M059J (cell line): ENCODE data around the gene SUPT20HL1. TPM values are rescaled to one million over a fixed set of nuclear protein-coding genes. Genes with fewer than 3 reads are reported as not detected.
"Not testable (repeated sequence)": the region's sequence is repeated elsewhere in the genome, so short reads cannot be mapped to it uniquely, and the experiment has no call there.

Experiments used
- DNase-seq: peaks from one replicate; pipeline ENCODE4 v3.0.0-alpha.2; 2012; ENCODE audit warnings: low read depth
- total RNA-seq: library from RNA; depleted of rRNA; stranded (reverse); fragments of >200 nt; shearing (Covaris generic); gene quantifications from 2 replicates; pipeline ENCODE4 v1.2.3, GENCODE V29; 2014; rRNA removed

Gene SUPT20HL1
- not detected in 2 replicates for total RNA-seq

DNA sequence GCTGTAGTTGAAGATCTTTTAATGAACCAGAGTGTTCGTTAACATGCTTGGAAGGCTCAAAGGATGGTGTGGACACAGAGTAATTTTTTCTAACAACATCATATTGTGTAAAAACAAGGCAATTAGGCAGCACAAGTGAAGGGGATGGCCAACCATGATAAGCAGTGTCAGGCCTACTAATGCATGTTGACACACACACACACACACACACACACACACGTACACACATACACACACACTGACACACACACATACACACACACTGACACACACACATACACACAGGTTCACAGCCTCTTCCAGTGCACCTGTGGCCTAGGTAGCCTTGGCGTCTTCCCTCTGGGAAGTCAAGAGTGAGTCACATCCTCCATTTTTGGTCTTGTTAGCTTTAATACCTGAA is at the start of gene SUPT20HL1:
TSS of gene SUPT20HL1 (plus strand) at position 368 of the 400 bp plus-strand sequence. CDS start 2,122 bp downstream, outside the sequence.
- no peak for DNase-seq

DNA sequence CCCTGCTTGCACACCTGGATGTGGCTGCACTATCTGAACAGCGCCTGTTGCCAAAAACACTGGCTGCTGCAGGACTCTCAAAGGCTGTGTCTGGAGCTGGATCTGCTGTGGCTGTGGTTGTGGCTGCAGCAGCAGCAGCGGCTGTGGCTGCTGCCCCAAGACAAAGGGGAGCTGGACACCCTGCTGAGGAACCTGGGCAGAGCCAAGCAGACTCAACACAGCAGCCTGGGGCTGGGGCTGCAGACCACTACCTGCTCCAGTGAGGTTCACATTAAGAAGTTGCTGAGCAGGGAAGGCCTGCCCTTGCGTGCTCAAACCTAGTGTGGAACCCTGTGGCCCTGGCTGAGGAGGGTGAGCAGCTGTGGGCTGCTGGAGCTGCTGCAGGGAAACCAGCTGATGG is 49.5 kb upstream of the SUPT20HL1 start:
- not testable (repeated sequence) for DNase-seq

DNA sequence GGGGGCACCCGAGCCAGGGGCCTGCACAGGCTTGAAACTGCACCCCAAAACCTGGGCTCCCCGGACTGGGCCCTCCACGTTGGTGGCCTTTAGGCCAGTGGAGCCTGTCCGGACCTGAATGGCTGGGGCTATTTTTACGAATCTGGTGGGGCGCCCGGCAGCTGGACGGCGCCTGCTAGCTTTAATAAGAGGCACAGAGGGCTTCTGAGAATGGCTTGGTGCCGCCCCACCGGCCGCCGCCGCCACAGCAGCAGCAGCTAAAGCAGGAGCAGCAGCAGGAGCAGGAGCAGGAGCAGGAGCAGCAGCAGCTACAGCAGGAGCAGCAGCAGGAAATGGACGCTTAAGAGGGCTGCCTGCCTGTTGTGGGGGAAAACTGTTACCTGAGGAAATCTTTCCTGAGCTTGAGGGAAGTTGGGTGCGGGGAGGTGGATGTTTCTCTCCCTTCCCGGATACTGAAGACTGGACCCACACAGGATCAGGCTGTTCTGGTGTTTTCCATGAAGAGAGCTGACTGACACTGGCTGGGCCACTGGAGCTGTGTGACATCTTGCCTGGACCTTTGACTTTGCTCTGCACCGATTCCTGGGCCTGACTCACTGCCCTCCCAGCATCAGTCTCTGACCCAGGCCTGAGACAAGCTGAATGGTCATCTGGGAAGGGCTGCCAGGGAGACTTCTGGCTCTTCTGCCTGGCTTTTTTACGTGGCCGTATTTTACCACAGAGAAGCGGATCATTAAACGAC is 48.8 kb upstream of the SUPT20HL1 start:
- DNase-seq = not testable (repeated sequence)

DNA sequence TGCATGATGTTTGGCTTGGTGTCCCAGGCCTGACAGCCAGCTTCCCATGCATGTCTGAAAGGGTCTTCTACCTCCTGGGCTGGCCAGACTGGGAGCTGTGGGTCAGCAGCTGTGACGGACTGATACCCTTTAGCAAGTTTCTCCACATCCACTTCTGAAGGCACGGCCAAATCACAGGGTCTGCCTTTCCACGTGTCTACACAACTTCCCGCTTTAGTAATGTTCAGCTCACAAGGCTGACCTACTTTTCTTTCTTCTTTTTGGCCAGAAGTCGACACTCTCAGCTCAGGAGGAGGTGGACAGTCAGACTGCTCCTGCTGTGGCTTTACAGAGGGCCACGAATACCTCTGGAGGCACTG is 48.2 kb upstream of the SUPT20HL1 start:
- DNase-seq = not testable (repeated sequence)

DNA sequence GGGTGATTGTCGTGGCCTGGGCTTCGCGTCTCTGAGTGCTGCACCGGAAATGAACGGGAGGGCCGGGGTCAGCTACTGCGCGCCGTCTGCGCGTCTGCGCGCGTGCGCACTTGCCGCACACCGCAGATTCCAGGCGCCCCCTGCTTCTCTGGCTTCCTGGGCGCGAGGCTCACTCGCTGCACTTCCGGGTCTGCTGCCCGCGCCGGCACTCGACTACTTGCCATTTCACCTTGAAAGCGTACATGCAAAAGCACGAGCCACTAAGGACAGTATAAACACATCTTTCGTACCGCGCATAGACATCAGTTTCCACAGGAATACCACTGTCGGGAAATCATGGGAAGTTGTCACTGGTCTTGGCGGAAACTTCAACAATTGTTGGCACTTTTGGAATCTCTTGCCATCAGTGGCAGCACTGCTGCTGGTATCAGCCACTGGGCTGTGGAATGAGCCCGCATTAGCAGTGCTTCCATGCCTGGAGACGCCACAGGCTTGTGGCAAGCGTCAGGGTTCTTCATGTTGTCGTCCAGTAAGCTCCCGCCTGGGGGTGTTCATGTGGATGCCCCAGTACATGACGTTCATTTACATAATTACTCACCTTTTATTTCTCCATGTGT is 46.3 kb upstream of the SUPT20HL1 start, which contains the start of gene SUPT20HL2:
TSS of gene SUPT20HL2 (minus strand) at position 51 of the 617 bp plus-strand sequence. CDS start 754 bp downstream, outside the sequence.
- no peak for DNase-seq

DNA sequence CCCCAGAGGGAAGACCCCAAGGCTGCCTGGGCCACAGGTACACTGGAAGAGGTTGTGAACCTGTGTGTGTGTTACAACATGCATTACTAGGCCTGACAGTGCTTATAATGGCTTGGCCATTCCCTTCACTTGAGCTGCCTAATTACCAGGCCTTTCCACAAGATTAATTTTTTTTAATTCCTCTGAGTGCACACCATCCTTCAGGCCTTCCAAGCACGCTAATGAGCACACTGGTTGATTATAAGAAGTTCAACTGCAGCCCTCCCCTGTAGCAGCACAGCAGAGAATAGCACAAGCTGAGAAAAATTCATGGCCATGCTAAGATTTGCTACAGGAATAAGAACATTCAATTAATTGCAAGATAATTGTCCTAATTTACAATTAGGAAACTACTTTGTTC is 44.3 kb upstream of the SUPT20HL1 start:
- no peak for DNase-seq

DNA sequence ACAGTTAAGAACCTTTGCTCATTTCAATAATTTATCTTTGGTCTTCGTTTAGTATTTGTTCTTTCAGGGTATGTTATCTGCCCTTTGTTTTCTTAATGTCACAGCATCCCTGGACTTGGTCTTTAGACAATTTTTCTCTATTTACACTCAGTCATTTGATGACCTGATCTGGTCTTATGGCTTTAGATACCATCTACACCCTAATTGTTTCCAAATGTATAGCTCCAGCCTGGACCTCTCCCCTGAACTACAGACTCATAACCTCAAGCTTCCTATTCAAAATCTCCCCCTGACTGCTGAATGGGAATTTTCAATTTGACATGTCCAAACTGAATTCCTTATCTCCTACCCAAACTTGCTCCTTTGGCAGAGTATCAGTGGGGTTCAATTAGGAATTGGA is 42.9 kb upstream of the SUPT20HL1 start:
- no peak for DNase-seq

DNA sequence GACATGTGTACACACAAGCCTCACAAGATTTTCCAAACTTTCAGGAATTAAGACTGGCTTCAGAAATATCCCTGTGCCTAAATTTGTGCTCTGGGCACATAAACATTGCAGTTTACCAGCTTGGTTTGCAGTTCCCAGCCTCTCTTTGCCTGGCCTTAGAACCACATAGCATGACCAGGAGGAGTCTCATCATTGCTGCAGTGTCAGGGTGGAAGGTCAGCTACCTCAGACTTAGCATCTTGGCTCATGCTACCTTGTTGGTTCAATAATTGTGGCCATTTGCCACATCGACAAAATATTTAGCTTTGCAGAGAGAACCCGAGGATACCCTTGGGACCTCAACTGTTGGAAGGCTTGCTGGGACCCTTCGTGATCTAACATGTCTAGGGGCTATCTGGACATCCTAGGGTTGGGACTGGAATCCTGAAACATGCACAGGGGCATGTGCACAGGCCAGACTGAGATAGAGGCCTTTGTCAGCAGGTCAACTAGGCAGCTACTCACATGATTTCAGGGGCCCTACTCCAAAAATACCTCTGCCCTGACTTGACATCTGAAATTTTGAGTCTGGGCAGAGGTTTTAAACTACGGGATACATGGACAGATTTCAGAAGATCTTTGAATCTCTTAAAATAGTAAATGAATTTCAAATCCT is 38.6 kb upstream of the SUPT20HL1 start:
- no peak for DNase-seq

DNA sequence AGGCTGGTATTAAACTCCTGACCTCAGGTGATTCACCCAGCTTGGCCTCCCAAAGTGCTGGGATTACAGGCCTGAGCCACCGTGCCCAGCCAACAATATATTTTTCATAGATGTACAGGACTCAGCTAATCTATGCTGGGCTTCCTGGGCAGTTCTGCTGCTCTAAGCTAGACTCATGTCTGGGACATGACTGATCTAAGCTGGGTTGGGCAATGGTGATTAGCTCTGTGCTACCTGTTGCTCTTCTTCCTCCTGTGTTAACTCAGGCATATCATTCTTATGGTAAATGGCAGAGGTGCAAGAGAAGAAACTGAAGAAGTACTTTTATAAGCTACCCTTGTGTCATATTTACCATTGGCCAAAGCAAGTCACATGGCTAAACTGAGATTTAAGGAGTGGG is 35.2 kb upstream of the SUPT20HL1 start:
- DNase-seq = no peak

DNA sequence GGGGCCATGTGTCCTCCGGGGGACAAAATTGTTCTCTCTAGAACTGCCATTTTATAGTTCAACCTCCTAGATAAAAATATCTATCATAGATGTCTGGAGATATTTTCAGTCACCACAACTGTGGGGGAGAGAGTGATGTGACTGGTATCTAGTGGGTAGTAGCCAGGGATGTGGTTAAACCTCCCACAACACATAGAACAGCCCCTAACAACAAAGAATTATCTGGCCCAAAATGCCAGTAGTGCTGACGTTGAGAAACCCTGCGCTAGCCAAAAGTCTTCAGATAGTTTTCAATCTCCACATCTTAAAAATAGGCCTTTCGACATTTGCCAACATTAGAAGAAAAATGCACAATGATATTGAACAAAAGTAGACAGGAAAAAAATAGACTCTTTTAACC is 27.6 kb upstream of the SUPT20HL1 start:
- peak; percentile 32 for DNase-seq

DNA sequence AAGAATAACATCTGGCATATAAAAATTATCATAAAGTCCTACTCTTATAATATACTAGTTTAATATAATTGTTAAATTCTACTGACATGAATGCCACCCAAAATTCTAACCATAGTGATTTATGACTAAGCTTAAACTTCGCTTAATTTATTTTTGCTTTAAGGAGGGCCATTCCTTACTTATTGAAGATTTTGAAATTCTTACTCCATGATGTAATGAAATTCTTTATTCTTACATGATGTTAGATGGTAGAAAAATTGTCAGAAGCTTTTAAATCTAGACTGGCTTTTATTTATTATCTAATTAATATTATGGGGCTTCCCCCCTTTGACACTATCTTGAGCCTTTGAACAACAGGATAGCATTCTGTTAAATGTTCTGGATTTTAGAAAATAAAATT is 27.1 kb upstream of the SUPT20HL1 start:
- no peak for DNase-seq

DNA sequence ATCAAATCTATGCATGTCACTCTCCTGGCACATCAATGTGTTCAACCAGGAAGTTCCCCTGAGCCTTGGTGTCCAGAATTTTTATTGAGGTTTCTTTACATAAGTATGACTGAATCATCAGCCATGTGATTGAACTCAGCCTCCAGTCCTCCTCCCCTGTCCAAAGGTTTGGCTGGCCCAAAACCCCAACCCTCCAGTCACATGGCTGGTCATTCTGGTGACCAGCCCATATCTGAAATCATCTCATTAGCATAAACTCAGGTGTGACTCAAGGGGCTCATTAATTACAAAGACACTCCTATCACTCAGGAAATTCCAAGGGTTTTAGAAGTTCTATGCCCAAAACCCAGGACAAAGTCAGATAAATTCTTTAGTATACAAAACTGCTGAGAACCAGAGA is 26.0 kb upstream of the SUPT20HL1 start:
- peak; percentile 52 for DNase-seq

DNA sequence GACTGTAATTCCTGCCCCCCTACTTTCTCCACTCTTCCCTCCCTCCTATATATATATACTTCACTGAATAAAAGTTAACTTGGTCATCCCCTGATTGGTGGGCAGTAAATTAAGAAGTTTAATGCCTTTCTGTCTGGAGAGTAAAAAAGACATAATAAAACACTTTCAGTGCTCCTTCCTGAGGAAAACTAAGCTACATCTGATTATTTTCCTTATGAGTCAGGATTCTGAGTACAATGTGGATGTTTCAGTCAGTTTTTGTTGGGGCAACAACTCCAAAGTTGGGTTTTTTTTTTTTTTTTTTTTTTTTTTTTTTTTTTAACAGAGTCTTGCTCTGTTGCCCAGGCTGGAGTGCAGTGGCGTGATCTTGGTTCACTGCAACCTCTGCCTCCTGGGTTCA is 24.6 kb upstream of the SUPT20HL1 start:
- DNase-seq = peak; percentile 34

DNA sequence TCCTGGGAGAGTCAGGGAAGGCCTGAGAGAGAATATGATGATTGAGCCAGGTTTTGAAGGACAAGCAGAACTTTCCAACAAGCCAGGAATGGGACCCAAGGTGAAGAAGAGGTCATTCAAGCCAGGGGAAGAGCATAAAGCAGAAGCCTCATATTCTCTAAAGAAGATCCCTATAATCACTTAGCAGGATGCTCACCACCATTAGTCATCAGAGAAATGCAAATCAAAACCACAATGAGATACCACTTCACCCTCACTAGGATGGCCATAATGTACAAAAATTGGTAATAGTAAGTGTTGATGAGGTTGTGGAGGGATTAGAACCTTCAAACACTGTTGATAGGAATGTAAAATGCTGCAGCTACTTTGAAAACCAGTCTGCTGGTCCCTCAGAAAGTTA is 20.5 kb upstream of the SUPT20HL1 start:
- peak; percentile 32 for DNase-seq

DNA sequence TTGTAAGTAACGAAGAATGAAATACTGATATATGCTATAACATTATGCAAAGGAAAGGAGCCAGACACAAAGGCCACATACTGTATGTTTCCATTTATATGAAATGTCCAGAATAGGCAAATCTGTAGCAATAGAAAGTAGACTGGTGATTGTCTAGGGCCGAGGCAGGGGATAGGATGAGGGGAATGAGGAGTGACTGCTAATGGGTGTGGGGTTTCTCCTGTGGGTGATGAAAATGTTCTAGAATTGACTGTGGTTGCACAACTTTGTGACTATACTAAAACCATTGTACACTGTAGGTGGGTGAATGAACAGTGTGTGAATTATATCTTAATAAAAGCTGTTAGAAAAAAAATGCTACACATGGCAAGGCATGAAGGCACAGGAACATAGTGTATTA is 19.9 kb upstream of the SUPT20HL1 start:
- no peak for DNase-seq

DNA sequence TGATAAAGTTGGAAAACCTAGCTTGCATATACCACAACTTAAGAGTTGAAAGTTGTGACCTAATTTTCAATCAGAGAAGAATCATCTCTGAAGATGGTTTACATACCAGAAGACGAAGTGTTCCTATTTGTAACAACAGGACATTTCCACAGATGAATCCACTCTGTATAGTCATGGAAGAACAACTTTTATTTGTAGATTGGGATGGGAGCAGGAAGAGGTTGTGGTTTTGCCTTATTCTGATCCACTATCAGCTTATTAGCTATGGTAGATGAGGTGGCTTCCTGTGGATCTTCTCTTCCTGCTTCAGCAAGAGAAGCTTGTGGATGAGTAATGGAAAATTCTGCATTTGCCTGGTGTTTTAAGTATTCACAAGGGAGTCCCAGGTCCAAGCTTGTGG is 18.6 kb upstream of the SUPT20HL1 start:
- DNase-seq = peak; percentile 86

DNA sequence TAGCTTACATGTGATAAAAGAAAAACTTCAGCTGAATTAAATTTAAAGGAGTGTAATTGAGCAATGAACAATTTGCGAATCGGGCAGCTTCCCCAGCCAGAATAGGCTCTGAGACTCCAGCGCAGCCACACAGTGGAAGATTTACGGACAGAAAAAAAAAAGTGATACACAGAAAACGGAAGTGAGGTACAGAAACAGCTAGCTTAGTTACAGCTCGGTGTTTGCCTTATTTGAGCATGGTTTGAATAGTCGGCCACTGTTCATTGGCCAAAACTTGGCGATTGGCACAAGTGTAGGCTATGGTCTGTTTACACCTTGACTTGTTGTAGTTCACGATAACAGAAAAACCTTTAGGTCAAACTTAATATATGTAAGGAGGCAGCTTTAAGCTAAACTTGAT is 16.7 kb upstream of the SUPT20HL1 start:
- DNase-seq = no peak

DNA sequence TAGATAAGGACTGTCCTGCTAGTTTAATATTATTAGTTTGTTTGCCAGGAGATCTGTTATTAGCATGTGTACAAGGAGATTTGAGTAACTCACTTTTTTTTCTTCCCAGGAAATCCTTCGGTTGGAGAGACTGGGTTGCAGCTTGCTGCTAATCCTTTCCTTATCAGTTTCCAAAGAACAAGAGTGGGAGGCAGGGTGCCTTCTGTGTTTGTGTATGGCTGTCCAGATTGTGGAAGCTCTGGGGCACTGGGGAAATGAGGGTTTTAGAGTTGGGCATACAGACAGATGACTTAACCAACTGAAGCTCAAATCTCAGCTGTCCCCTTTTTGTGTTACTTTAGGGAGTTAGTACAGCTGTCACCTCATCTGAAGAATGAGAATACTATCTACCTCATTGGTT is 12.6 kb upstream of the SUPT20HL1 start:
- no peak for DNase-seq

DNA sequence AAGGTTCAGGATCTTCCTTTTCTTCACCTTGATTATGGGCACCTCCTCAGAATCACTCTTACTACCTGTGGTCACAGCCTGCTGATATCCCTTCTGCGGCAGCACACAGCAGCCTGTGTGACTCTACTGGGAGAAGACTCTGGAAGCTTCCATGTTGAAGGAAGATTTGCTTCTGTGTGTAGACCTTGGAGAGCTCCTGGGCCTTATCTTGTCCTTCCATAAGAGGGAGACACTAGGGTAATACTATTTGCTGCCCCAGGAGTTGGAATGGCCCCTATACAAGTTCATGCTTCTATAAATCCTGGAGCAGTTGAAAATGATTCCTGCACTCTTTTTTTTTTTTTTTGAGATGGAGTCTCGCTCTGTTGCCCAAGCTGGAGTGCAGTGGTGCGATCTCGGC is 10.2 kb upstream of the SUPT20HL1 start:
- no peak for DNase-seq

DNA sequence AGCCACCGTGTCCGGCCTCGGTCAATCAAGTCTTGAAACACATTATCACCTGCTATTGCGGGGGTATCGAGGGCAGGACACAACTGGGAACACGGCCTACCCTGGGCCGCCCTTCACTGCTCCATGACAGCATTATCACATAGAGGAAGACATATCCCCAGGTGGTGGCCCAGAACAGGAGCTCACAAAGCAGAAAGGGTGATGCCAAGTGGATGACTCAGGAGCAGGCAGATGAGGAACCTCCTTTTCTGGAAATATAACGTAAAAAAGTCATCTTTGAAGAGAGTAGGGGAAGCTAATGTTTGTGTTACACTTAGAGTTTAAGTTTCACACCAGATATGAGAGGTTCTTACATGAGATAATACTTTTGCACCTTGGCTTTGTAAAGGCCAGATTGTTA is 5.3 kb upstream of the SUPT20HL1 start:
- DNase-seq = peak; percentile 42

DNA sequence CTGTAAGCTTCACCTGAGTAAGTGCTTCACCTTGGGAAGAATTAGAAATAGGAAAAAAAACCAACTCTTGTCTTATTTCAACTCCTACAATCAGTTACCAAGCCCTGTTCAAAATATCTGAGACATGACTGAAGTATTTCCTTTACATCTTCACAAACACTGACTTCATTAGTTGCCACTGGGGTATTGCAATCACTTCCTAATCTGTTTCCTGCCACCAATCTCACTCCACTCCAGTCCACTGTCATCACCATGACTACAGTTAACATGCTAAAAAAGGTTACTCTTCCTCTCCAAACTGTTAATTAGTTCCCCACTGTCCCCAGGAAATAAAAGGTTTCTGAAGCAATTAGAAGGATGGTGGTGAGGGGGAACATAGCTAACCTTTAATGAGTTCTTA is 3.3 kb upstream of the SUPT20HL1 start:
- DNase-seq = peak; percentile 29

DNA sequence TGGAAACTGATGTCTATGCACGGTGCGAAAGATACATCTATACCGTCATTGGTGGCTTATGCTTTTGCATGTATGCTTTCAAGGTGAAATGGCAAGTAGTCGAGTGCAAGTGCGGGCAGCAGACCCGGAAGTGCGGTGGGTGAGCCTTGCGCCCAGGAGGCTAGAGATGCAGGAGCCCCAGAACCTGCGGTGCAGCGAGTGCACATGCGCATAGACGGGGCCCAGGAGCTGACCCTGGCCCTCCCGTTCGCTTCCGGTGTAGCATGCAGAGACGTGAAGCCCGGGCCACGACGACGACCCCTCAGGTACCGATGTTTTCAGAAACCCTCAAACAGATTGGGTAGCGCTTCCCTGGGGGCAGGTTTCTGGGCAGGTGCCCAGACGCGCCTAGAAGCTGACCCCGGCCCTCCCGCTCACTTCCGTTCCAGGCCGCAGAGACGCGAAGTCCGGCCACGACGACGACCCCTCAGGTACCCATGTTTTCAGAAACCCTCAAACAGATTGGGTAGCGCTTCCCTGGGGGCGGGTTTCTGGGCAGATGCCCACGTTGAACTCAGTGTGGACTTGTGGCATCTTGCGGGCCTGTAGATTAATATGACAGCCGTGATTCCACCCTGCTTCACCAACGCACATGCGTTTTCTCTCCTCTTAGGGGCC is 1.8 kb downstream of the SUPT20HL1 start:
- DNase-seq = not testable (repeated sequence)
